GM12875 (cell line): ENCODE results near the gene SUSD6.

Source experiments
- H3K4me3 ChIP-seq: one replicate; pipeline ENCODE4 v1.5.1; 2011; ENCODE audit warnings: low read depth, low read length, control low read depth
- TF ChIP-seq, protein P1 (sequence below): IDR thresholded peaks from 2 replicates; pipeline ENCODE4 v1.5.1; 2011; ENCODE audit warnings: low read depth, mild to moderate bottlenecking, control low read depth, inconsistent platforms, low read length, moderate library complexity, borderline replicate concordance; ENCODE audit not compliant: insufficient read depth

Gene SUSD6, protein sequence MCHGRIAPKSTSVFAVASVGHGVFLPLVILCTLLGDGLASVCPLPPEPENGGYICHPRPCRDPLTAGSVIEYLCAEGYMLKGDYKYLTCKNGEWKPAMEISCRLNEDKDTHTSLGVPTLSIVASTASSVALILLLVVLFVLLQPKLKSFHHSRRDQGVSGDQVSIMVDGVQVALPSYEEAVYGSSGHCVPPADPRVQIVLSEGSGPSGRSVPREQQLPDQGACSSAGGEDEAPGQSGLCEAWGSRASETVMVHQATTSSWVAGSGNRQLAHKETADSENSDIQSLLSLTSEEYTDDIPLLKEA

DNA sequence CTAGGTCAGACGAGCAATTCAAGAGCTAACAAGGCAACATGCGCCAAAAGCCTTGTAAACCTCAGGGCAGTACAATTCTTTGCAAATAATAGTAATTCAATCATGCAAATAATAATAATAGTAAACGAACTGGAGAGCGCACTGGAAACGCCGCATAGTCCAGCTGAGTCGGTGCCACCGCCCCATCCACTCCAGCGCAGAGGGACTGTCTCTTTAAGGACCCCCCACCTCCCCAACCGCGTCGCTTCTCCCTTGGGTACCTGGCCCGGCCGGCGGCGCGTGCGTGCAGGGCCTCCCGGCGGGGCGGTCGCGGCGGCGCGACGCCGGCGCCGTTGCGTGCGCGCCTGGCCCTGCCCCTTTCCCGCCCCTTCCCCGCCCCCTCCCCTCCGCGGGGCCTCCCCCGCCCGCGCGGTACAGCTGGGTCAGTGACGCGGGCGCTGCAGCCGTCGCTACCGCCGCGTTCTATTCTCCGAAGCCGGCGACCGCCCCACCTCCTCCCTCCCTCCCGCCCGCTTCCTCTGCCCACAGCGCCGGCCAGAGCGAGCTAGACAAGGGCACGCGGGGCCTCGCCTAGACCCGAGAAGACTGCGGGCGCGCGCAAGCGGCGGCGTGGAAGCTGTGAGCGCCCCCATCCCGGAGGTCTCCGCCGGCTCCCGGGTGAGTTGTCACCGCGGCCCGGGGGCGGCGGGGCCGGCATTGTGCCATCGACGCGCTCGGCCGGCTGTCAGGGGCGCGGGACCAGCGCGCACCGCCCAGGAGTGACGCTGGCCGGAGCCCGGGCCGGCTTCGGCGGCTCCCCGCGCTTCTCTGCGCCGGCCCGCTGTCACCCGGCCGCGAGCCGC lies at the start of gene SUSD6:
TSS of gene SUSD6 (plus strand) at position 425 of the 842 bp plus-strand sequence. CDS start 46,997 bp downstream, outside the sequence.
- TF ChIP-seq, protein P1, sequence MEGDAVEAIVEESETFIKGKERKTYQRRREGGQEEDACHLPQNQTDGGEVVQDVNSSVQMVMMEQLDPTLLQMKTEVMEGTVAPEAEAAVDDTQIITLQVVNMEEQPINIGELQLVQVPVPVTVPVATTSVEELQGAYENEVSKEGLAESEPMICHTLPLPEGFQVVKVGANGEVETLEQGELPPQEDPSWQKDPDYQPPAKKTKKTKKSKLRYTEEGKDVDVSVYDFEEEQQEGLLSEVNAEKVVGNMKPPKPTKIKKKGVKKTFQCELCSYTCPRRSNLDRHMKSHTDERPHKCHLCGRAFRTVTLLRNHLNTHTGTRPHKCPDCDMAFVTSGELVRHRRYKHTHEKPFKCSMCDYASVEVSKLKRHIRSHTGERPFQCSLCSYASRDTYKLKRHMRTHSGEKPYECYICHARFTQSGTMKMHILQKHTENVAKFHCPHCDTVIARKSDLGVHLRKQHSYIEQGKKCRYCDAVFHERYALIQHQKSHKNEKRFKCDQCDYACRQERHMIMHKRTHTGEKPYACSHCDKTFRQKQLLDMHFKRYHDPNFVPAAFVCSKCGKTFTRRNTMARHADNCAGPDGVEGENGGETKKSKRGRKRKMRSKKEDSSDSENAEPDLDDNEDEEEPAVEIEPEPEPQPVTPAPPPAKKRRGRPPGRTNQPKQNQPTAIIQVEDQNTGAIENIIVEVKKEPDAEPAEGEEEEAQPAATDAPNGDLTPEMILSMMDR, result no peak

DNA sequence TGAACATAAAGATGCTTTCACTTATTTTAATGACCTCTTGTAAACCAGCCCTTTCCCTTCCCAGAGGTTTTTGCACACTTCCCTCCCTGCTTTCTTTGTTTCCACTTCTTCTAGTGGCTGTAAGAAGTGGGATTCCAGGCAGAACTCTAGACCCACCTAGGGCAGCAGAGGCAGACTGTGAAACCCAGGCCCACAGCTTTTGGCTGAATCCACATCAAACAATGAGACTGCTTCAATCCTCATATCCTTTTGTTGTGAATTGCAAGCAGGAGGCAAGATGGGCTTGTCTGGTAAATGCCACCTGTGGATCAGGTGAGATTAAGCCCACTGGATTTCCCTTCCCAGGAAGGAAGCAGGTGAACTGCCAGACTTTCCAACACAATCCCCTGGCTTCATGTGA lies 49.5 kb upstream of the SUSD6 start:
- no peak overlapping the region for H3K4me3 ChIP-seq
- TF ChIP-seq, protein P1, result no peak

More for the DNA sequence above, at the start of gene SUSD6:
- H3K4me3 ChIP-seq, result peak within 1 kb of the TSS; percentile 59

DNA sequence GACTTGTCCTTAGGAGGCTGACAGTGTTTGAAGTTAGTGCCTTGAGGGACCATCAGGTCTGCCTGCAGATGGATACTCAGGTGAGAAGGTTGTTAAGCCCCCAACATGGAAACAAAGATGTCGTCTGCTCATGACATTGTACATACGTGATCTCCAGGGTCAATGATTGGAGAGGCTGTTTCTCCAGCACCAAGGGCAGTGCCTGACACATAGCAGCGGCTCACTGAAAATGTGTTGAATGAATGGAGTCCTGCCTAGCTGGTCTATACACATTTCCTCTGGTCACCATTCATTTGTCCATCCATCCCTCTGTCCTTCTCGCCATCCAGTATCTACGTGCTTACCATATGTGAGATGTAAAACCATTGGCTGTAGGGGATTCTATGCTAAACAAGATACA lies 43.8 kb upstream of the SUSD6 start:
- TF ChIP-seq, protein P1, result no peak
- H3K4me3 ChIP-seq, result no peak overlapping the region

DNA sequence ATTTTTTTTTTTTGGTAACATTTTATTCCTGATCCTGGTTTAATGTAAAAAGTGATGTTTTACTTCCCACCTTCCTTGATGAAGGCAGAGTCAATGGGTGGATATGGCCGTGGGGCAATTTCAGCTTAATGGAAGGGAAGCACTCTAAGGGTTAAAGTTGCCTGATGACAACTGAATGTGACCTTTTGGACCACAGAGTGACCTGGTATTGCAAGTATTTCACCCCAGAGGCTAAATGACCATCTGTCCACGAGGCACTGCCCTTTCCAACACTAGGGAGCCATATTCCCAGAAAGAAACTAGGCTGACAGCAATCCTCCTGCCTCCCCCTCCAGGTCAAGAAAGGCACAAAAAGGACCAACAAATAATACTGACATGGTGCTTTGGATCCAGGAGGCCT lies 41.5 kb upstream of the SUSD6 start:
- H3K4me3 ChIP-seq, result no peak overlapping the region
- TF ChIP-seq, protein P1, result no peak

DNA sequence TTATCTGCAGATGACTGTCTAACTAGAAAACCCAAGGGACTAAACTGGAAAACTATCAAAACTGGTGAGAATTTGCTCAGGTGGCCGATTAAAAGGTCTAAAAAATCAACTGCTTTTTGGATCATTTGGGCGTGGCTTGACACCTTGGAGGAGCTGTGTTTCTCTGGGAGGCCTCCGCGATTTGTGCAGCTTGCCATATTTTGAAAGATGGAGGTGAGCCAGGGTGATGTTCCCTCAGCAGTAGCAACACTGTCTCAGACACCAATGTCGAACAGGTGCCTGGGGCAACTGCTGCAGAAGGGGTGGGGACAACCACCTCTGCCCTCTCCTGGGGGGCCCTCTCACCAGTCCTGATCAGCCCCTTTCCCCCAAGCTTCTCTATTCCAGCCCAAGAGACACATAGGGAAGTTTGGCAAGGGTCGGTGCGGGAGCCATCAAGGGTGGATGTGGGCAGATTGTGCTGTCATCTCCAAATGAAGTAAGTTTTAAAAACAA lies 40.5 kb upstream of the SUSD6 start:
- H3K4me3 ChIP-seq, result no peak overlapping the region

DNA sequence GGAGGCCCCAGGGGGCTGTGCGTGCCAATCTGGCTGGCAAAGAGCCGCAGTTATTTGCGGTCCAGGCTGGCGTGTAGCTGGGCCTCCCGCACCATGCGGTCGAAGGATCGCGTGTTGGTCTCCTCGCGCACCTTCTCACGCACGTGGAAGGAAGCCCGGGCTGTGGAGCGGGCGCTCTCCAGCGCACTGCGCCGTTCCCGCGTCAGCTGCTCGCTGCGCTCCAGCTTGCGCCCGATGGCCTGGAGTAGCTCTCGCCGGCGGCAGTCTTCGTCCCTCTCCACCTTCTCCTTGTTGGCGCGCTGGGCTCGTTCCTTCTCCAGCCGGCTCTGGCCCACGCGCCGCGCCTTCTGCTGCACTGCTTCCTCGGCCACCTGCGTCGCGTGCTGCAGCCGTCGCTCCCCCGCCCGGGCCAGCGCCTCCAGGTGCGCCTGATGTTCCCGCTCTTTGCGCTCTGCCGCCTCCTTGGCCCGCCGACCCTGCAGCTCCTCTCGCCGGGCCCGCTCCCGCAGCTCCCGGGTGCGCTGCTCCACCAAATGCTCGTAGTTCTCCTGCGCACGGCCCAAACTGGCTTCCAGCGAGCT lies 39.9 kb upstream of the SUSD6 start:
- TF ChIP-seq, protein P1, result no peak
- H3K4me3 ChIP-seq, result no peak overlapping the region

More for the DNA sequence above, 40.5 kb upstream of the SUSD6 start:
- TF ChIP-seq, protein P1, result no peak
